GM23338 (cell line): Measurements from ENCODE around the gene LRIT2.

Source experiments
- CREB1 ChIP-seq: fragments of 250-450 bp; sonication (Bioruptor Pico); IDR thresholded peaks from 2 replicates; pipeline ENCODE4 v1.5.0; 2020; ENCODE audit warnings: low read depth, mild to moderate bottlenecking, moderate library complexity
- EZH2 ChIP-seq: fragments of 200-600 bp; sonication (generic); IDR thresholded peaks from one replicate; pipeline ENCODE4 v1.8.0; 2017; ENCODE audit warnings: antibody characterized with exemption, mild to moderate bottlenecking, low read depth; ENCODE audit not compliant: unreplicated experiment
- EZH2phosphoT487 ChIP-seq: fragments of 200-600 bp; sonication (generic); IDR thresholded peaks from one replicate; pipeline ENCODE4 v1.8.1; 2018; ENCODE audit warnings: antibody characterized with exemption; ENCODE audit not compliant: unreplicated experiment
- POLR2AphosphoS5 ChIP-seq: IDR thresholded peaks from 2 replicates; pipeline ENCODE4 v1.6.1; 2016; ENCODE audit warnings: antibody characterized with exemption, low read depth
- TF ChIP-seq, protein P1 (sequence below), 2 experiments: fragments of 200-600 bp in 1 of 2; sonication (generic) in 1 of 2; conservative IDR thresholded peaks; 2 replicates each; pipeline versions ENCODE4 v1.5.1 to v1.6.1; 2016 to 2017; ENCODE audit warnings: antibody characterized with exemption in 2 of 2, low read depth in 2 of 2, mild to moderate bottlenecking in 2 of 2, moderate library complexity in 1 of 2
- TF ChIP-seq, protein P2 (sequence below): IDR thresholded peaks from one replicate; pipeline ENCODE4 v1.6.1; 2018; ENCODE audit warnings: antibody characterized with exemption; ENCODE audit not compliant: unreplicated experiment

DNA sequence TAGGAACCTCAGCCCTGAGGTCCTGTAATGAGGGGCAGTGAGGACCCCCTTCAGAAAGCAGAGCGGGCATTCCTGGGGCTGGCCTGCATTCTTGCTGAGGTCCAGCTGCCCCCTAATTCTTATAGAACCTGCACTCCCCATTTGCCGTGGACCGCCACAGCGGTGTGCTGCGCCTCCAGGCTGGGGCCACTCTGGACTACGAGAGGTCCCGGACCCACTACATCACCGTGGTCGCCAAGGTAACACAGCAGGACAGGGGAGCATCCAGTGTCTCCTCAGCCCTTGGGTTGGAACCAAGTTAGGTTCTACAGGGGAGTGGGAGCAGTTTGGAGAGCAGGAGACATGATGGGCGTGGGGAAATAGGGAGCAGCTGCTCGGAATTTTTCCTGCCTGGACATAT, 23.7 kb downstream of the LRIT2 start:
- TF ChIP-seq POLR2AphosphoS5, result no peak
- TF ChIP-seq, protein P1, sequence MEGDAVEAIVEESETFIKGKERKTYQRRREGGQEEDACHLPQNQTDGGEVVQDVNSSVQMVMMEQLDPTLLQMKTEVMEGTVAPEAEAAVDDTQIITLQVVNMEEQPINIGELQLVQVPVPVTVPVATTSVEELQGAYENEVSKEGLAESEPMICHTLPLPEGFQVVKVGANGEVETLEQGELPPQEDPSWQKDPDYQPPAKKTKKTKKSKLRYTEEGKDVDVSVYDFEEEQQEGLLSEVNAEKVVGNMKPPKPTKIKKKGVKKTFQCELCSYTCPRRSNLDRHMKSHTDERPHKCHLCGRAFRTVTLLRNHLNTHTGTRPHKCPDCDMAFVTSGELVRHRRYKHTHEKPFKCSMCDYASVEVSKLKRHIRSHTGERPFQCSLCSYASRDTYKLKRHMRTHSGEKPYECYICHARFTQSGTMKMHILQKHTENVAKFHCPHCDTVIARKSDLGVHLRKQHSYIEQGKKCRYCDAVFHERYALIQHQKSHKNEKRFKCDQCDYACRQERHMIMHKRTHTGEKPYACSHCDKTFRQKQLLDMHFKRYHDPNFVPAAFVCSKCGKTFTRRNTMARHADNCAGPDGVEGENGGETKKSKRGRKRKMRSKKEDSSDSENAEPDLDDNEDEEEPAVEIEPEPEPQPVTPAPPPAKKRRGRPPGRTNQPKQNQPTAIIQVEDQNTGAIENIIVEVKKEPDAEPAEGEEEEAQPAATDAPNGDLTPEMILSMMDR (conservative IDR thresholded peaks at IDR 0.05; ENCODE audit: low read depth in 2 of 2), result no peak
- no peak for TF ChIP-seq CREB1 (CRISPR knock-in tag)
- TF ChIP-seq, protein P2, sequence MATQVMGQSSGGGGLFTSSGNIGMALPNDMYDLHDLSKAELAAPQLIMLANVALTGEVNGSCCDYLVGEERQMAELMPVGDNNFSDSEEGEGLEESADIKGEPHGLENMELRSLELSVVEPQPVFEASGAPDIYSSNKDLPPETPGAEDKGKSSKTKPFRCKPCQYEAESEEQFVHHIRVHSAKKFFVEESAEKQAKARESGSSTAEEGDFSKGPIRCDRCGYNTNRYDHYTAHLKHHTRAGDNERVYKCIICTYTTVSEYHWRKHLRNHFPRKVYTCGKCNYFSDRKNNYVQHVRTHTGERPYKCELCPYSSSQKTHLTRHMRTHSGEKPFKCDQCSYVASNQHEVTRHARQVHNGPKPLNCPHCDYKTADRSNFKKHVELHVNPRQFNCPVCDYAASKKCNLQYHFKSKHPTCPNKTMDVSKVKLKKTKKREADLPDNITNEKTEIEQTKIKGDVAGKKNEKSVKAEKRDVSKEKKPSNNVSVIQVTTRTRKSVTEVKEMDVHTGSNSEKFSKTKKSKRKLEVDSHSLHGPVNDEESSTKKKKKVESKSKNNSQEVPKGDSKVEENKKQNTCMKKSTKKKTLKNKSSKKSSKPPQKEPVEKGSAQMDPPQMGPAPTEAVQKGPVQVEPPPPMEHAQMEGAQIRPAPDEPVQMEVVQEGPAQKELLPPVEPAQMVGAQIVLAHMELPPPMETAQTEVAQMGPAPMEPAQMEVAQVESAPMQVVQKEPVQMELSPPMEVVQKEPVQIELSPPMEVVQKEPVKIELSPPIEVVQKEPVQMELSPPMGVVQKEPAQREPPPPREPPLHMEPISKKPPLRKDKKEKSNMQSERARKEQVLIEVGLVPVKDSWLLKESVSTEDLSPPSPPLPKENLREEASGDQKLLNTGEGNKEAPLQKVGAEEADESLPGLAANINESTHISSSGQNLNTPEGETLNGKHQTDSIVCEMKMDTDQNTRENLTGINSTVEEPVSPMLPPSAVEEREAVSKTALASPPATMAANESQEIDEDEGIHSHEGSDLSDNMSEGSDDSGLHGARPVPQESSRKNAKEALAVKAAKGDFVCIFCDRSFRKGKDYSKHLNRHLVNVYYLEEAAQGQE, result no peak
- TF ChIP-seq EZH2, result no peak
- TF ChIP-seq EZH2phosphoT487, result no peak
